ENCODE measurements around the gene FAM219A.

FAM219A gene

GRCh38 chr9:34413231-34413852 lies 45.0 kb downstream of the FAM219A start:
- no peak for DNase-seq (ENCODE audit: low spot score)
- TF ChIP-seq CTCF (IDR thresholded peaks at IDR 0.05; ENCODE audit: borderline replicate concordance, control extremely low read depth, extremely low read depth, insufficient read depth, missing control alignments), result no peak
- in situ Hi-C loops (cut with MboI; ENCODE audit: low sequenced_read_pairs, unreplicated experiment), result no loop called here

GRCh38 chr9:34412336-34412735 lies 46.0 kb downstream of the FAM219A start:
- DNase-seq (ENCODE audit: low spot score), result no peak
- no peak for TF ChIP-seq CTCF (IDR thresholded peaks at IDR 0.05; ENCODE audit: borderline replicate concordance, control extremely low read depth, extremely low read depth, insufficient read depth, missing control alignments)
- in situ Hi-C loops (cut with MboI; ENCODE audit: low sequenced_read_pairs, unreplicated experiment), result no loop called here

- in situ Hi-C loops (cut with MboI; ENCODE audit: low sequenced_read_pairs, unreplicated experiment), result loop anchor here (10.0 kb wide), 1 partner anchor 196 kb away; no protein-coding TSS in a partner anchor
- TF ChIP-seq CTCF (IDR thresholded peaks at IDR 0.05; ENCODE audit: borderline replicate concordance, control extremely low read depth, extremely low read depth, insufficient read depth, missing control alignments), result no peak
- no peak for DNase-seq (ENCODE audit: low spot score)
Measured at GRCh38 chr9:34409154-34409553, 49.2 kb downstream of the FAM219A start.

GRCh38 chr9:34408173-34408572 lies 50.2 kb downstream of the FAM219A start:
- TF ChIP-seq CTCF (IDR thresholded peaks at IDR 0.05; ENCODE audit: borderline replicate concordance, control extremely low read depth, extremely low read depth, insufficient read depth, missing control alignments), result no peak
- DNase-seq (ENCODE audit: low spot score), result no peak
- in situ Hi-C loops (cut with MboI; ENCODE audit: low sequenced_read_pairs, unreplicated experiment), result loop anchor here (10.0 kb wide), 1 partner anchor 197 kb away; no protein-coding TSS in a partner anchor

- TF ChIP-seq CTCF (IDR thresholded peaks at IDR 0.05; ENCODE audit: borderline replicate concordance, control extremely low read depth, extremely low read depth, insufficient read depth, missing control alignments), result no peak
- DNase-seq (ENCODE audit: low spot score), result no peak
- in situ Hi-C loops (cut with MboI; ENCODE audit: low sequenced_read_pairs, unreplicated experiment), result loop anchor here (10.0 kb wide), 1 partner anchor 199 kb away; no protein-coding TSS in a partner anchor
Measured at GRCh38 chr9:34406219-34406618, 52.2 kb downstream of the FAM219A start.

- in situ Hi-C loops (cut with MboI; ENCODE audit: low sequenced_read_pairs, unreplicated experiment), result loop anchor here (10.0 kb wide), 1 partner anchor 199 kb away; no protein-coding TSS in a partner anchor
- TF ChIP-seq CTCF (IDR thresholded peaks at IDR 0.05; ENCODE audit: borderline replicate concordance, control extremely low read depth, extremely low read depth, insufficient read depth, missing control alignments), result no peak
- DNase-seq (ENCODE audit: low spot score), result no peak
Measured at GRCh38 chr9:34405719-34406118, 52.7 kb downstream of the FAM219A start.
